HG03095 (cell line): ENCODE measurements around the gene CAMTA1.
"Not testable (repeated sequence)": the region's sequence is repeated elsewhere in the genome, so short reads cannot be mapped to it uniquely, and the experiment has no call there.

Source experiments
- ATAC-seq: cut with Tn5 transposase; IDR thresholded peaks from one replicate; pipeline ENCODE4 v1.9.1; 2021; ENCODE audit warnings: moderate library complexity; ENCODE audit not compliant: unreplicated experiment

Gene CAMTA1

DNA sequence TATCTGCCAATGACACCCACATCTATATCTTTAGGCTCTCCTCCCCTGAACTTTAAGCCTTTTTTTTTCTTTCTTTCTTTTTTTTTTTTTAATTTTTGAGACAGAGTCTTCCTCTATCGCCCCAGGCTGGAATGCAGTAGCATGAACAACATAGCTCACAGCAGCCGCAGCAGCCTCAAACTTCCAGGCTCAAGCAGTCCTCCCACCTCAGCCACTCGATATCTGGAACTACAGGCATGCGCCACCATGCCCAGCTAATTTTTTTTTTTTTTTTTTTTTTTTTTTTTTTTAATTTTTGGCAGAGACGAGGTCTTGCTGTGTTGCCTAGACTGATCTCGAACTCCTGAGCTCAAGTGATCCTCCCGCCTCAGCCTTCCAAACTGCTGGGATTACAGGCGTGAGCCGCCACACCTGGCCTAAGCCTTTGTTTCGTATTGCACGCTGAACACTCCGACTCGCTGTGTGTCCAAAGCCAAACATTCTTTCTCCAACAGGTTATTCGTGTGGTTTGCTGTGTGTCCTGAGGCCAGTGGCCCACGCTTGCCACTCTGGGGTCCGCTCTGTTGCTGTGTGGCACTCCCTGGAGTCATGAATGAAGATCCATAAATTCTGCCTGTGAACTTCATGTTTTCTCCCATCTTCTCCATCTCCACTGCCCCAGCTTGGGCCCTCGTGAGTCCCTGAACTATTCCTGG is 119.4 kb downstream of the CAMTA1 start:
- no peak for ATAC-seq

DNA sequence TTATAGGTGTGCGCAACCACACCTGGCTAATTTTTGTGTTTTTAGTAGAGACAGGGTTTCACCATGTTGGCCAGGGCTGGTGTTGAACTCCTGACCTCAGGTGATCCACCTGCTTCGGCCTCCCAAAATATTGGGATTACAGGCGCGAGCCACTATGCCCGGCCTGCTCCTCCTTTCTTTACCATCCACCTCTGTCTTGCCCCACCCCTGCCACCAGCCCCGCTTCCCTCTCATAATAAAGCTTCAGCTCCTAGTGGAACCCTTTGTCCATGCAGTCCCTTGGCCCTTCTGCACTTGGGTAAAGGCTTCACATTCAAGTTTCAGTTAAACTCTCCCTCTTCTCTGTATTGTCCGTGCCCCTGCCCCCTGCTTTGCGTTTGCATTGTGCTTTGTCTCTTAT is 120.1 kb downstream of the CAMTA1 start:
- no peak for ATAC-seq

- no peak for ATAC-seq
Observed at GRCh38 chr1:6905790-6906189, 120.5 kb downstream of the CAMTA1 start.

DNA sequence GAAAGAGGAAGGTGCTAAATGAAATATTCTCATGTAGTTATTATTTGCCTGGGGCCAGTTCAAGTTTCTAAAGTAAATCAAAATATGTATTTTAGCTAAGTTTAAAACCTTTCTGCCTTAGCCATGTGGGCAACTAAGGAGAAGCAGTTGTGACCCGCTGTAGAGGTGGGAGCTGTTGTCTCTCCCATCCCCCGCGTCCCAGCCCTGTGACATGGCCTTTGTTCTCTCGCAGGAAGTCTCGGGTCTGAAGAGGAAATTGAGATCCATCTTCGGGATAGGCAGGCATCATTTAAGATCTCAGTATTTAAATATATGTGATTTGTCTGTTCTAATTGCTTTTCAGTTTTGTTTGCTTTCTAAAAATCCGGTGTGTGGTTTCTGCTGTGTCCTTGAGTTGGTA is 121.5 kb downstream of the CAMTA1 start:
- no peak for ATAC-seq

GRCh38 chr1:6907201-6907600 is 121.9 kb downstream of the CAMTA1 start:
- no peak for ATAC-seq

DNA sequence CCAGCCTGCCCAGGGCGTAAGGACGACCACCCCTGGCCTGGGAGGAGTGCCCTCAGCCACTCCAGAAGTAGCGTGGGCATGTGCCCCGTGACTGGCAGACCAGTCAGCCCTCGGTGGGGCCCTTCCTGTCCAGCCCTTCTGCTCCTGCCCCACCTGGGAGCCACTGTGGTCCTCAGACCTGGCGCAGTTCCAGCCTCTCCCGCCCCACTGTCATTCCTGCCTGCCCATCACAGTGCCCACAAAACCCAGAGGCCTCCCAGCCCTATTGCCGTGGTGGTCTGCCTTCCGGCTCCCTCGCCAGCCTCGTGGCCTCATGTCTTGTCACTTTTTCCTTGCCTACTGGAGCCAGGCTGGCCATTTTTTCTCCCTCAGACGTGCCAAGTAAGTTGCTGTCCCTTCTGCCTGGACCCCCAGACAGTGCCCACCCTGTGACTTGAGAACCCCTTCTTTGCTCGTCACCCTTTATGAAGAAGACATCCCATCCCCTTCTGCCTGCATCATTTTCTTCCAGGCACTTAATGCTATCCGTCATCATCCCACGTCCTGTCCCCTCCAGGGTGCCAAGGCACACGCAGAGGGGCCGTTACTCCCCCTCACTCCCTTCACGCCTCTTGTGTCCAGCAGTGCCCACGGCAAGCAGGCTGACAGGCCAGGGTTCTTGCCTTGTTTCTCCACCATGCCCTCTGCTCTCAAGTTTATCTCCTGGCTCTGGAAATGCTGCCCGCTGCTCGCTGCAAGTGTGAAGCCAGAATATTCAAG is 122.6 kb downstream of the CAMTA1 start:
- ATAC-seq = no peak

DNA sequence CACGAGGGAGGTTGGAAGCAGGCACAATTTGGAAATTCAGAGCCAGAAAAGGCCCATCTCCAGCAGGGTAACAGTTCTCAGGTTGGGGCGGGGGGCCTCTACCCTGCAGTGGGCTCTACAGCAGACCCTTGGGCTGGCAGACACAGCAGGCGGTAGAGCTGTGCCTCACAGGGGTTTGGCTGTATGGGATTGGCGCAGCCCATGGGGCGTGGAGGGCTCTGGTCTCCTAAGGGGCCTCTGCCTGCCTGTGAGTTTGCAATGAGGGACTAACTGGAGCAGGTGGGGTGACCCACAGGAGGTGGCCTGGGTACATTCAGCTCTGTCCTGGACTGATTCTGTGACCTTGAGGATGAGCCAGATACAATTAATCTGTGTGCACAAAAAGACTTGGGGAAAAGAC is 124.1 kb downstream of the CAMTA1 start:
- ATAC-seq = no peak

- no peak for ATAC-seq
Observed at GRCh38 chr1:6909857-6910256, 124.6 kb downstream of the CAMTA1 start.

DNA sequence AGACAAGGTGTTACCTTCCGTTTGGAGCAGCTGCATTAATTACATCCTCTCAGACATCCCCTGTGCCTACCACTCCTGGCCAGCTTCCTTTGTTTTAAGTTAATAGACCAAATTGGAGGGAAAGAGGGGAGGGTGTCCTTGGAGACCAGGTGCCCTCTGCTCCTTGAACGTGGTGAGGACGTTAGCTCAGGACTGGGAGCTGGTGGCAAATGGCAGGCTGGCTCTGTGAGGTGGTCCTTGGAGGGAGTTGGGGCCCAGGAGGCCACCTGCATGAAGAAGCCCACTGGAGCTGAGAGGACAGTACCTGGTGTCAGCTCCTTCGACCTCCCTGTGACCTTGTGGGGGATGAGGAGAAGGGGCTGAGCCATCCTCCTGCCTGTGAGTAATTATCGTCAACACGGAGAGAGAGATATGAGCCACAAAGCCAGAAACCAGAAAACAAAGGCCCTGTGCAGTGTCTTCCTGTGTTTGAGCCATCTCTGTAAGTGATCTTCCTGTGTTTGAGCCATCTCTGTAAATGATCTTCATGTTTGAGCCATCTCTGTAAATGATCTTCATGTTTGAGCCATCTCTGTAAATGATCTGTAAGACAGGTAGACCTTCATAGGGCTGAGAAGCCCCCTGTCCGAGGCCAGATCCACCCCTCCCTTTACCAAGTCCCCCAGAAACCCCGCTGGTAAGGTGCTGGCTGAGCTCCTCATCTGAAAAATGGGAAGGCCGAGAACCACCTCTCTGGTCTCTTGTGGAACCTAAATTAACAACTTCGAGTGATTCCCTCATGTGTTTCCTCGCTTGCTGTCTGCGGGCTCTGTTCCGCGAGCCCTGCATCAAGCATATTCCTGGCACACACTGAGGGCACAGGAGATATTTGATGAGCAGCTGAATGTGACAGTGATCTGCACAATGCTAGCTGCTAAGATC is 126.0 kb downstream of the CAMTA1 start:
- no peak for ATAC-seq

GRCh38 chr1:6911974-6912373 is 126.7 kb downstream of the CAMTA1 start:
- no peak for ATAC-seq

DNA sequence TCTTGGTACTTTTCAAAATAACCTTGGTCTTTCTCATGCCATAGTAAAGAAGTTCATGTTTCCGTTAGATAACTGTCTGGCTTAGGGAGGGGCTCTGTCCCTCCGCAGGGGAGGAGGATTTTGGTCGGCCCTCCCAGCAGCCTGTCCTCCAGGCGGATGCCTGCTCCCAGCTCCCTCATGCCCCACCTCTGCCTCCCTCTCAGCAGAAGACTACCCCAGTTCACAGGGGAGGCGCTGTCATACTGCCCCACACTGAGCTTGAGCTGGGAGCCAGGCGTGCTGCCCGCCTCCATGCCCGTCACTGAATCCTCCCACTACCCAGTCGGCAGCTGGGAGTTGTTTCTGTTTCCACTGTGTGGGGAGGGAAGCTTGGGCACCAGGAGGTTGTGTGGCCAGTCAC is 127.3 kb downstream of the CAMTA1 start:
- no peak for ATAC-seq

- no peak for ATAC-seq
Observed at GRCh38 chr1:6913086-6913485, 127.8 kb downstream of the CAMTA1 start.

- ATAC-seq = no peak
Observed at GRCh38 chr1:6914706-6915105, 129.5 kb downstream of the CAMTA1 start.

GRCh38 chr1:6915999-6916565 is 130.8 kb downstream of the CAMTA1 start:
- ATAC-seq = no peak

DNA sequence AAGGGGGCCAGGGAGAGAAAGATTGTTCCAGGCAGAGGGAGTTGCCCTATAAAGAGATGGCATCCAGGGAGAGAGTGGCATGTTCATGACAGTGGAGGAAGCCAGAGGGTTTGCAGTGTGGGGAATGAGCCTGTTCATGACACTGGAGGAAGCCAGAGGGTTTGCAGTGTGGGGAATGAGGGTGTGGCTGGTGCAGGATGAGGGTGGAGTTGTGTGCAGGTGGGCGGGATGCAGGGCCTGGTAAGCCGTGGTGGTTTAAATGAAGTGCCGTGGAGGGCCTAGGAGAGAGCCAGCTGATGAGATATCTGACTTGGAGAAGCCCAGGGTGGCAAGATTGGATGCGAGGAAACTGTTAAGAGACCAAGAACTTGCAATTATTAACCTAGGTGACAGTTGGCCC is 131.8 kb downstream of the CAMTA1 start:
- no peak for ATAC-seq

DNA sequence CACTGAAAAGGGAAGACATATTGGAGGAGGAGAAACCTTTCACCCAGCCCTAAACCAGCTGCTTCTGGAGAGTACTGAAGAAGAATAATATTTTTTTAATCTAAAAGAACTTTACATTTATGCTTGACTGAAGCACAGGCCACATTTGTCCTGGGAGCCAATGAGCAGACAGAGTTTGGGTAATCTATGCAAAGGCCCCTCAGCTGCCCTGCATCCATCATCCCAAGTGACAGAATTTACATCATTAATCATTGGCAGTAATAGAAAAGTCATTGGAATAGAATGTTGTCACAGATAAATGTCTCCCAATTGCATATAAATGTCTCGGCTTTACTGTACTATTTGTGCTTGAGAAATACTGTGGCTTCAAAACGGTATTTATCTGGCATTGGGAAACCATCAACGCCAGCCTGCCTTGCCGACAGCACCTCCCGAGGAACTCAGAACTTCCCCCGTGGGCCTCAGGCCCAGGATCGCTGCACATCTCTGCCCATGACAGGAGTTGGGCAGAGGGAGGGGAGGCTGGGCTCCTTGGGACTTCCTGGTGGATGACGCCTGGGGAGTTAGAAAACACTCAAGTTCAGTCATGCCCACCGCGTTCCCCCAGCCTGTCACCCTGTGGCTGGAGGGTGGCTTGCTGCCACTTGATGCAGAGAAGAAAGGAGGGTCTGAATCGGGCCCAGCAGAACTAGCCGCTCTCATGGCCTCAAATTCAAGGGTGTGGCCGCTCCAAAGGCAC is 133.1 kb downstream of the CAMTA1 start:
- ATAC-seq = no peak

GRCh38 chr1:6918925-6919511 is 133.8 kb downstream of the CAMTA1 start:
- ATAC-seq = no peak

DNA sequence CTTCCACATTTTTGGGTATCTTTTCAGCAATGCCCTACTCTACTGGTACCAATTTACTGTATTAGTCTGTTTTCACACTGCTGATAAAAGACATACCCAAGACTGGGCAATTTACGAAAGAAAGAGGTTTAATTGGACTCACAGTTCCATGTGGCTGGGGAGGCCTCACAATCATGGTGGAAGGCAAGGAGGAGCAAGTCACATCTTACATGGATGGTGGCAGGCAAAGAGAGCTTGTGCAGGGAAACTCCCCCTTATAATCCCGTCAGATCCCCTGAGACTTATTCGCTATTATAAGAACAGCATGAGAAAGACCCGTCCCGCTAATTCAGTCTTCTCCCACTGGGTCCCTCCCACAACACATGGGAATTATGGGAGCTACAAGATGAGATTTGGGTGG is 136.3 kb downstream of the CAMTA1 start:
- ATAC-seq = not testable (repeated sequence)

GRCh38 chr1:6922096-6922931 is 137.1 kb downstream of the CAMTA1 start:
- no peak for ATAC-seq
